NCI-H524 (cell line): Measurements from ENCODE around the gene CCND2.
A peak's percentile ranks its signal among the peaks of the same experiment; 100 is the strongest.

Source experiments
- DNase-seq, 2 experiments: peaks; one replicate each; lab custom pipeline; 2025; lab: John Stamatoyannopoulos, UW

CCND2 gene

GRCh38 chr12:4256043-4256826 is 17.3 kb upstream of the CCND2 start:
- DNase-seq: no peak

- no peak for DNase-seq
Measured at GRCh38 chr12:4257442-4257841, 16.1 kb upstream of the CCND2 start.

GRCh38 chr12:4259099-4259498 is 14.5 kb upstream of the CCND2 start:
- no peak for DNase-seq

GRCh38 chr12:4261655-4262054 is 11.9 kb upstream of the CCND2 start:
- no peak for DNase-seq

GRCh38 chr12:4265280-4265679 is 8.3 kb upstream of the CCND2 start:
- no peak for DNase-seq

GRCh38 chr12:4266990-4267389 is 6.6 kb upstream of the CCND2 start:
- DNase-seq: no peak

- DNase-seq: peak in 1 of 2 experiments; percentile 32
Measured at GRCh38 chr12:4267704-4268328, 5.7 kb upstream of the CCND2 start.

GRCh38 chr12:4268329-4269181 is 5.0 kb upstream of the CCND2 start:
- peak in 1 of 2 experiments; percentile 36 for DNase-seq

- peak; percentile 74 to 75 for DNase-seq
Measured at GRCh38 chr12:4269279-4269991, 4.1 kb upstream of the CCND2 start.

- DNase-seq: no peak
Measured at GRCh38 chr12:4270016-4270830, 3.3 kb upstream of the CCND2 start.

- DNase-seq: peak in 1 of 2 experiments; percentile 50
Measured at GRCh38 chr12:4270831-4271716, 2.5 kb upstream of the CCND2 start.

GRCh38 chr12:4271717-4272423 is 1.7 kb upstream of the CCND2 start:
- peak; percentile 51 to 57 for DNase-seq

- DNase-seq: peak; percentile 16 to 53
Measured at GRCh38 chr12:4272424-4273272, 914 bp upstream of the CCND2 start.

- no peak for DNase-seq
Measured at GRCh38 chr12:4273273-4273651, 300 bp upstream of the CCND2 start.

GRCh38 chr12:4274396-4275015 is 944 bp downstream of the CCND2 start:
- no peak for DNase-seq

GRCh38 chr12:4275016-4275869 is 1.7 kb downstream of the CCND2 start:
- no peak for DNase-seq

GRCh38 chr12:4275870-4276301 is 2.3 kb downstream of the CCND2 start:
- DNase-seq: no peak
